K562 (cell line): ENCODE data around the gene CTDSPL. TPM values are rescaled to one million over a fixed set of nuclear protein-coding genes. Genes with fewer than 3 reads are reported as not detected.

ENCODE experiments used
- ATF7 ChIP-seq: fragments of 450-650 bp; IDR thresholded peaks from 2 replicates; pipeline ENCODE4 v1.7.1; 2014; ENCODE audit warnings: mild to moderate bottlenecking, moderate library complexity
- CEBPG ChIP-seq, 3 experiments: fragments of 200-800 bp in 1 of 3; sonication (Bioruptor generic) in 1 of 3; sonication (generic) in 1 of 3; formaldehyde crosslinking in 1 of 3; IDR thresholded peaks in 2 of 3; conservative IDR thresholded peaks in 1 of 3; 2 replicates each; pipeline versions ENCODE4 v1.6.1 to v1.8.0; 2016 to 2022; ENCODE audit warnings: missing compliant biosample characterization in 2 of 3, missing genetic modification characterization in 2 of 3, mild to moderate bottlenecking in 1 of 3, missing genetic modification reagents in 1 of 3
- CXXC5 ChIP-seq: fragments of 250-450 bp; sonication (Bioruptor Pico); IDR thresholded peaks from 2 replicates; pipeline ENCODE4 v1.8.0; 2022; ENCODE audit warnings: inconsistent platforms, mild to moderate bottlenecking, moderate library complexity
- ETV1 ChIP-seq: fragments of 450-650 bp; conservative IDR thresholded peaks from 2 replicates; pipeline ENCODE4 v1.6.1; 2016; ENCODE audit warnings: missing genetic modification characterization, control low read depth, low read depth, missing compliant biosample characterization
- ETV5 ChIP-seq: sonication (generic); formaldehyde crosslinking; IDR thresholded peaks from 2 replicates; pipeline ENCODE4 v1.4.0; 2020; ENCODE audit warnings: low read depth, mild to moderate bottlenecking, missing genetic modification reagents
- GABPB1 ChIP-seq: sonication (generic); formaldehyde crosslinking; IDR thresholded peaks from 2 replicates; pipeline ENCODE4 v1.8.0; 2022; ENCODE audit warnings: mild to moderate bottlenecking, missing genetic modification reagents
- HCFC1 ChIP-seq: IDR thresholded peaks from 2 replicates; pipeline ENCODE4 v1.6.1; 2012; ENCODE audit warnings: low read depth, low read length, improper control_type of control experiment
- HNRNPL ChIP-seq: fragments of 200-400 bp; formaldehyde crosslinking; IDR thresholded peaks from 2 replicates; pipeline ENCODE4 v1.6.1; 2017; ENCODE audit warnings: low read depth, mild to moderate bottlenecking, low read length
- KLF16 ChIP-seq: IDR thresholded peaks from 2 replicates; pipeline ENCODE4 v1.6.1; 2016; ENCODE audit warnings: antibody characterized with exemption
- KLF6 ChIP-seq: fragments of 250-450 bp; sonication (Bioruptor Pico); IDR thresholded peaks from 2 replicates; pipeline ENCODE4 v1.4.0; 2020; ENCODE audit warnings: mild to moderate bottlenecking, moderate library complexity, borderline replicate concordance
- MTA1 ChIP-seq: fragments of 450-650 bp; IDR thresholded peaks from 2 replicates; pipeline ENCODE4 v1.6.1; 2017; ENCODE audit warnings: borderline replicate concordance
- MYC ChIP-seq, 2 experiments: fragments of 250-450 bp in 1 of 2; sonication (Bioruptor Pico) in 1 of 2; IDR thresholded peaks; 2 replicates each; pipeline versions ENCODE4 v1.5.1 to v1.6.1; 2012 to 2021; ENCODE audit warnings: low read depth in 2 of 2, borderline replicate concordance in 1 of 2, improper control_type of control experiment in 1 of 2, low read length in 1 of 2, mild to moderate bottlenecking in 1 of 2, moderate library complexity in 1 of 2
- SIN3A ChIP-seq, 2 experiments: fragments of 150-350 bp in 1 of 2; IDR thresholded peaks; 2 replicates each; pipeline ENCODE4 v1.6.1; 2011 to 2016; ENCODE audit warnings: borderline replicate concordance in 2 of 2, low read depth in 2 of 2, low read length in 2 of 2, mild to moderate bottlenecking in 2 of 2, moderate library complexity in 2 of 2; ENCODE audit not compliant: control insufficient read depth in 1 of 2
- SMARCA5 ChIP-seq: fragments of 450-650 bp; IDR thresholded peaks from 2 replicates; pipeline ENCODE4 v1.6.1; 2016
- SMC3 ChIP-seq: conservative IDR thresholded peaks from 2 replicates; pipeline ENCODE4 v1.6.1; 2011; ENCODE audit warnings: low read depth, low read length, improper control_type of control experiment; ENCODE audit not compliant: insufficient read depth
- TGIF2 ChIP-seq: sonication (generic); formaldehyde crosslinking; IDR thresholded peaks from 2 replicates; pipeline ENCODE4 v1.8.1; 2022; ENCODE audit warnings: mild to moderate bottlenecking, missing genetic modification reagents, moderate library complexity
- TOE1 ChIP-seq, 2 experiments: fragments of 450-650 bp in 1 of 2; sonication (generic) in 1 of 2; formaldehyde crosslinking in 1 of 2; IDR thresholded peaks; 2 replicates each; pipeline versions ENCODE4 v1.7.1 to v1.8.0; 2016 to 2022; ENCODE audit warnings: borderline replicate concordance in 2 of 2, mild to moderate bottlenecking in 2 of 2, antibody characterized with exemption in 1 of 2, inconsistent platforms in 1 of 2, low read depth in 1 of 2, missing genetic modification reagents in 1 of 2, moderate library complexity in 1 of 2
- ZEB2 ChIP-seq: fragments of 450-650 bp; IDR thresholded peaks from 2 replicates; pipeline ENCODE4 v1.6.1; 2016
- ZFX ChIP-seq: sonication (generic); formaldehyde crosslinking; IDR thresholded peaks from 2 replicates; pipeline ENCODE4 v1.8.0; 2022; ENCODE audit warnings: mild to moderate bottlenecking, missing genetic modification reagents, moderate library complexity
- polyA plus RNA-seq, 8 experiments: library from polyadenylated mRNA; depleted of rRNA in 4 of 8; stranded (reverse) in 5 of 8; unstranded in 3 of 8; fragments of >200 nt; fragmentation: Nextera tagmentation in 2 of 8; fragmentation: Illumina TruSeq in 1 of 8; extraction: Ambion mirVana in 2 of 8; extraction: Trizol in 1 of 8; gene quantifications; 2 replicates each; pipeline versions ENCODE4 v1.2.1 to v1.2.3, GENCODE V29; 2011 to 2014; ENCODE audit warnings: inconsistent platforms in 1 of 8, missing spikeins in 1 of 8
- total RNA-seq, 7 experiments: library from RNA; depleted of rRNA in 6 of 7; stranded (reverse); fragments of >200 nt in 6 of 7; fragmentation: Illumina TruSeq in 2 of 7; extraction: Trizol in 2 of 7; gene quantifications; 2 replicates each; pipeline versions ENCODE4 v1.2.1 to v1.2.3, GENCODE V29; 2011 to 2021; ENCODE audit warnings: low replicate concordance in 1 of 7
- TF ChIP-seq, protein P1 (sequence below): fragments of 450-650 bp; IDR thresholded peaks from 2 replicates; pipeline ENCODE4 v1.6.1; 2016; ENCODE audit warnings: borderline replicate concordance
- TF ChIP-seq, protein P2 (sequence below), 3 experiments: IDR thresholded peaks in 2 of 3; conservative IDR thresholded peaks in 1 of 3; 2 replicates each; pipeline ENCODE4 v1.5.1; 2011 to 2012; ENCODE audit warnings: low read length in 3 of 3, mild to moderate bottlenecking in 3 of 3, control low read depth in 2 of 3, improper control_type of control experiment in 1 of 3, inconsistent platforms in 1 of 3, low read depth in 1 of 3, mixed read lengths in 1 of 3, moderate library complexity in 1 of 3; ENCODE audit not compliant: insufficient read depth in 2 of 3

CTDSPL gene
- total and polyA plus RNA-seq, 9 of the 15 experiments (the other 6 are each of a cell fraction or from before 2014, with no cell fraction given), result 5.1 to 19.3 (median 11.3) TPM

DNA sequence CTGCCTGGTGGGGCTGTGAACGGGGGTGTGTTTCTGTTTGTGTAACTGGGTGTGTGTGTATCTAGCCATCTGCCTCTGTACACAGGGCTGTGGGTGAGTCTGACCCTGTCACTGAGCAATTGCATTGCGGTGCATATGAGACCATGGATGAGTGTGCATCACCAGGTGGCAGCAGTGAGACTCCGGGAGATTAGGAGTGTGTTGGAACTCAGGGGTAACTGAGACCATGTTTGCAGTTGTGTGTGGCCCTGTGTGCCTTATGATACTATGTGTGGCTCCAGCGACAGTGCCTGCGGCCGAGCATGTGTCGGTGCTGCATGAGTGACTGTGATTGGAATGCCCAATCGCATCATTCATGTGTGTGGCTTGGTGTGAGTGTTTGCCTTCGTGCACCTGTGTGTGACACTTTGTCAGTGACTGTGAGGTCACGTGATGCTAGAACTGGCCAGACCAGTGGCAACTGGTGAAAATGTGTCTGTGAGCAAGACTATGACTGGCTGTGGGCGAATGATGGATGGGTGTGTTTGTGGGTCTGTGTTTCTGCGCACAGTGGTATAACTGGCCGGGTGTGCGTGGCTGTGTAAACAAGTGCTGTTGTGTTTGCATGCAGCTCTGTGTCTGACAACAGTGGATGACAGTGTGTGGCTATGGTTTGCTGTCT lies 142.9 kb downstream of the CTDSPL start (continued):
- TF ChIP-seq ETV1 (tag) (no peak), MTA1 (no peak), HCFC1 (no peak), HNRNPL (no peak), KLF6 (no peak), TOE1 (IDR thresholded peaks at IDR 0.05; ENCODE audit: borderline replicate concordance) (peak; percentile 91), TOE1 (CRISPR knock-in tag; IDR thresholded peaks at IDR 0.05; ENCODE audit: borderline replicate concordance, low read depth) (no peak), ETV5 (no peak; the same call in 1 of the 2 replicates), SIN3A (IDR thresholded peaks at IDR 0.05; ENCODE audit: borderline replicate concordance in 2 of 2, control insufficient read depth in 1 of 2, low read depth in 2 of 2, low read length in 2 of 2) (no peak), CEBPG (CRISPR knock-in tag; IDR thresholded peaks at IDR 0.05) (0 out of 2 replicates have a peak, but pooled peaks have one; percentile 54), CEBPG (tag; conservative IDR thresholded peaks at IDR 0.05 in 1 of 2, IDR thresholded peaks at IDR 0.05 in 1 of 2) (no peak), SMARCA5 (no peak), KLF16 (no peak), GABPB1 (CRISPR knock-in tag) (no peak), TGIF2 (CRISPR knock-in tag) (no peak), ZEB2 (no peak), SMC3 (peak; percentile 79), MYC (IDR thresholded peaks at IDR 0.05; ENCODE audit: low read depth, low read length) (no peak), MYC (CRISPR knock-in tag; IDR thresholded peaks at IDR 0.05; ENCODE audit: borderline replicate concordance, low read depth) (no peak), CXXC5 (CRISPR knock-in tag) (no peak), ZFX (no peak), ATF7 (no peak; the same call in 1 of the 2 replicates)
- TF ChIP-seq, protein P1, sequence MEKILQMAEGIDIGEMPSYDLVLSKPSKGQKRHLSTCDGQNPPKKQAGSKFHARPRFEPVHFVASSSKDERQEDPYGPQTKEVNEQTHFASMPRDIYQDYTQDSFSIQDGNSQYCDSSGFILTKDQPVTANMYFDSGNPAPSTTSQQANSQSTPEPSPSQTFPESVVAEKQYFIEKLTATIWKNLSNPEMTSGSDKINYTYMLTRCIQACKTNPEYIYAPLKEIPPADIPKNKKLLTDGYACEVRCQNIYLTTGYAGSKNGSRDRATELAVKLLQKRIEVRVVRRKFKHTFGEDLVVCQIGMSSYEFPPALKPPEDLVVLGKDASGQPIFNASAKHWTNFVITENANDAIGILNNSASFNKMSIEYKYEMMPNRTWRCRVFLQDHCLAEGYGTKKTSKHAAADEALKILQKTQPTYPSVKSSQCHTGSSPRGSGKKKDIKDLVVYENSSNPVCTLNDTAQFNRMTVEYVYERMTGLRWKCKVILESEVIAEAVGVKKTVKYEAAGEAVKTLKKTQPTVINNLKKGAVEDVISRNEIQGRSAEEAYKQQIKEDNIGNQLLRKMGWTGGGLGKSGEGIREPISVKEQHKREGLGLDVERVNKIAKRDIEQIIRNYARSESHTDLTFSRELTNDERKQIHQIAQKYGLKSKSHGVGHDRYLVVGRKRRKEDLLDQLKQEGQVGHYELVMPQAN, result no peak
- TF ChIP-seq, protein P2, sequence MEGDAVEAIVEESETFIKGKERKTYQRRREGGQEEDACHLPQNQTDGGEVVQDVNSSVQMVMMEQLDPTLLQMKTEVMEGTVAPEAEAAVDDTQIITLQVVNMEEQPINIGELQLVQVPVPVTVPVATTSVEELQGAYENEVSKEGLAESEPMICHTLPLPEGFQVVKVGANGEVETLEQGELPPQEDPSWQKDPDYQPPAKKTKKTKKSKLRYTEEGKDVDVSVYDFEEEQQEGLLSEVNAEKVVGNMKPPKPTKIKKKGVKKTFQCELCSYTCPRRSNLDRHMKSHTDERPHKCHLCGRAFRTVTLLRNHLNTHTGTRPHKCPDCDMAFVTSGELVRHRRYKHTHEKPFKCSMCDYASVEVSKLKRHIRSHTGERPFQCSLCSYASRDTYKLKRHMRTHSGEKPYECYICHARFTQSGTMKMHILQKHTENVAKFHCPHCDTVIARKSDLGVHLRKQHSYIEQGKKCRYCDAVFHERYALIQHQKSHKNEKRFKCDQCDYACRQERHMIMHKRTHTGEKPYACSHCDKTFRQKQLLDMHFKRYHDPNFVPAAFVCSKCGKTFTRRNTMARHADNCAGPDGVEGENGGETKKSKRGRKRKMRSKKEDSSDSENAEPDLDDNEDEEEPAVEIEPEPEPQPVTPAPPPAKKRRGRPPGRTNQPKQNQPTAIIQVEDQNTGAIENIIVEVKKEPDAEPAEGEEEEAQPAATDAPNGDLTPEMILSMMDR (IDR thresholded peaks at IDR 0.05 in 2 of 3, conservative IDR thresholded peaks at IDR 0.05 in 1 of 3; ENCODE audit: insufficient read depth in 2 of 3, low read depth in 1 of 3, low read length in 3 of 3), result peak; percentile 84 to 93 (median 88)
